Naive thymus-derived CD8-positive, alpha-beta T cell (primary cell): ENCODE measurements around the gene RAP1GAP2. TPM values are rescaled to one million over a fixed set of nuclear protein-coding genes. Genes with fewer than 3 reads are reported as not detected.
A peak's percentile ranks its signal among the peaks of the same experiment; 100 is the strongest.
"Not testable (repeated sequence)": the region's sequence is repeated elsewhere in the genome, so short reads cannot be mapped to it uniquely, and the experiment has no call there.

Experiments
- ATAC-seq, 2 donors: fragments of 150-1000 bp; cut with Tn5 transposase in 1 of 2; sonication (Bioruptor Pico), chemical (Tn5 transposase) in 1 of 2; 1 replicate in 1 of 2; 2 replicates in 1 of 2; pipeline ENCODE4 v1.10.0; 2021; ENCODE audit warnings: mild to moderate bottlenecking in 2 of 2, moderate library complexity in 2 of 2
- POLR2A ChIA-PET: fragments of 350-600 bp; sonication (Branson Sonifier 250); formaldehyde crosslinking; loops from one replicate; lab custom pipeline; 2021; ENCODE audit warnings: antibody characterized with exemption; lab: Charles Lee
- DNase-seq, 10 donors: peaks; one replicate each; pipeline versions ENCODE4 v3.0.0 to v3.0.0-alpha.2; 2020 to 2022
- H3K27ac Mint-ChIP-seq, 10 donors: one replicate each; pipeline ENCODE4 v1.8.0; 2020 to 2022; ENCODE audit warnings: mild to moderate bottlenecking in 10 of 10, mixed read lengths in 10 of 10, moderate library complexity in 4 of 10, inconsistent platforms in 1 of 10
- H3K27me3 Mint-ChIP-seq, 5 donors: one replicate each; pipeline ENCODE4 v1.8.0; 2021 to 2022; ENCODE audit warnings: mixed read lengths in 5 of 5
- H3K36me3 Mint-ChIP-seq, 3 donors: one replicate each; pipeline ENCODE4 v1.8.0; 2020 to 2022; ENCODE audit warnings: mixed read lengths in 3 of 3, mild to moderate bottlenecking in 2 of 3, inconsistent platforms in 1 of 3
- H3K4me1 Mint-ChIP-seq, 4 donors: one replicate each; pipeline ENCODE4 v1.8.0; 2021 to 2022; ENCODE audit warnings: mixed read lengths in 4 of 4
- H3K4me3 Mint-ChIP-seq, 10 donors: one replicate each; pipeline ENCODE4 v1.8.0; 2020 to 2022; ENCODE audit warnings: mild to moderate bottlenecking in 10 of 10, mixed read lengths in 10 of 10, moderate library complexity in 6 of 10, inconsistent platforms in 1 of 10
- H3K9me3 Mint-ChIP-seq, 9 donors: one replicate each; pipeline ENCODE4 v1.8.0; 2020 to 2022; ENCODE audit warnings: mixed read lengths in 9 of 9, mild to moderate bottlenecking in 3 of 9, inconsistent platforms in 1 of 9, moderate library complexity in 1 of 9
- polyA plus RNA-seq, 3 donors: library from polyadenylated mRNA; unstranded; fragments of 300-500 nt; fragmentation: Illumina TruSeq; gene quantifications; one replicate each; pipeline ENCODE4 v1.2.3, GENCODE V29; 2021
- total RNA-seq, 8 experiments: library from RNA in 2 of 8; stranded (reverse) in 2 of 8; gene quantifications; one replicate each; pipeline ENCODE4 v1.2.3 and lab custom pipeline; 2021 to 2026

Gene RAP1GAP2
- total and polyA plus RNA-seq, 5 experiments from 2014 or later, result 0.44 to 1.6 (median 1.3) TPM

DNA sequence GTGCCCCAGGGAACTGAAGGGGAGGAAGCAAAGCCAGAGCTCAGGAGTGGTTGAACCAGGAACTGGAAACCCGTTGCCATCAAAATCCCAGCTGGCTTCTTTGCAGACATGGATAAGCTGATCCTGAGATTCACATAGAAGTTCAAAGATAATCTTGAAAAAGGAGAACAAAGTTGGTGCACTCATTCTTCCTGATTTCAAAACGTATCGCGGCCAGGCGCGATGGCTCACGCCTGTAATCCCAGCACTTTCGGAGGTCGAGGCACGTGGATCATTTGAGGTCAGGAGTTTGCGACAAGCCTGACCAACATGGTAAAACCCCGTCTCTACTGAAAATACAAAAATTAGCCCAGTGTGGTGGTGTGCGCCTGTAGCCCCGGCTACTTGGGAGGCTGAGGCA is 7.1 kb downstream of the RAP1GAP2 start:
- Mint-ChIP-seq H3K27me3 (no peaks in the 10 kb centered on the region), H3K9me3 (no peaks in the 10 kb centered on the region), H3K4me1 (peaks cover 10 to 49% (median 26%) of the 10 kb centered on the region in 4 donors), H3K36me3 (peaks cover 0 to 17% (median 4%) of the 10 kb centered on the region in 3 donors), H3K4me3 (no peak overlapping the region), H3K27ac (no peak overlapping the region)
- POLR2A ChIA-PET, result interaction anchor here (2.6 kb wide), 1 partner anchor 11 kb away, joined by 7 read pairs; no protein-coding TSS in a partner anchor
- DNase-seq (no peak), ATAC-seq (no peak)

DNA sequence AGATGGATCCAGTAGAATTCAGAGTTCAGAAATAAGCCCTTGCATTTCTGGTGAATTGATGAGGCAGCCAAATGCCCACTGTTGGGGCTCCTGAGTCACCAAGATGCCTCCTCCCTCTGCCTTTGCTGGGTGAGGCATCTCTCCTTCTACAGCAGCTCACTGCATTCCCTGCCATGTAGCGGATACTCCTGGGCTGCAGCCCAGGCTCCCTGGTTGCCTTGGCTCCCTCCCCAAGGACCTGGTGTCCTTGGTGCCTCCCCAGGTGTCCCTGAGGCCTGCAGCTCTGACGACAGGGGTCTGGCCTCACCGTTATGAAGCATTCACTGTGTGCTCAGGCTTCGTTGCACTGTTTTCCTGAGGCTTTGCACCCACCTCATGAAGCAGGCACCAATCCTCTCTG is 7.7 kb downstream of the RAP1GAP2 start:
- ATAC-seq, result no peak
- Mint-ChIP-seq H3K9me3 (no peaks in the 10 kb centered on the region), H3K4me3 (no peak overlapping the region), H3K4me1 (peaks cover 8 to 50% (median 22%) of the 10 kb centered on the region in 4 donors), H3K36me3 (peaks cover 0 to 17% (median 4%) of the 10 kb centered on the region in 3 donors), H3K27ac (no peak overlapping the region), H3K27me3 (no peaks in the 10 kb centered on the region)
- no peak for DNase-seq
- POLR2A ChIA-PET, result interaction anchor here (2.6 kb wide), 1 partner anchor 11 kb away, joined by 7 read pairs; no protein-coding TSS in a partner anchor

DNA sequence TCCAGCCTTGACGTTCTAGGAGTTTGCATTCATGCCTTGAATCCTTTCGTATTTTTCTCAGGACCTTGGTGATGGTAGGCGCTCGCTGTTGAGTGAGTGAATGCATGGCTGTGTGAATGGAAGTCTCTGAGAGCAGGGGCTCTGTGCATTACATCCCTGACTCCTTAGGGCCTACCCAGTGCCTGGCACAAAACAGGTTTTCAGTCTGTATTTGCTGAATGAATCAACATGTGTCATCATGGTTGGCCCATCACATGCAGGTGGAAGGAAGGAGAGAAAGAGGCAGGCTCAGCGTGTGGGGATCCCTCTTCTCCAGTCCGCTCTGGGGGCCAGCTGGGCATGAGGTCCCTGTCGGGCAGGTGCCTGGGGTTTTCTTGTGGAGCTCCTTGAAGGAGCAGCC is 8.7 kb downstream of the RAP1GAP2 start:
- Mint-ChIP-seq H3K27ac (no peak overlapping the region), H3K4me3 (no peak overlapping the region), H3K27me3 (no peaks in the 10 kb centered on the region), H3K36me3 (peaks cover 0 to 17% (median 4%) of the 10 kb centered on the region in 3 donors), H3K9me3 (no peaks in the 10 kb centered on the region), H3K4me1 (peaks cover 7 to 42% (median 17%) of the 10 kb centered on the region in 4 donors)
- ATAC-seq (no peak), DNase-seq (no peak)
- POLR2A ChIA-PET, result interaction anchor here (1.3 to 2.6 kb wide), 2 partner anchors 10 to 15 kb away, joined by 3 to 7 read pairs; no protein-coding TSS in a partner anchor

DNA sequence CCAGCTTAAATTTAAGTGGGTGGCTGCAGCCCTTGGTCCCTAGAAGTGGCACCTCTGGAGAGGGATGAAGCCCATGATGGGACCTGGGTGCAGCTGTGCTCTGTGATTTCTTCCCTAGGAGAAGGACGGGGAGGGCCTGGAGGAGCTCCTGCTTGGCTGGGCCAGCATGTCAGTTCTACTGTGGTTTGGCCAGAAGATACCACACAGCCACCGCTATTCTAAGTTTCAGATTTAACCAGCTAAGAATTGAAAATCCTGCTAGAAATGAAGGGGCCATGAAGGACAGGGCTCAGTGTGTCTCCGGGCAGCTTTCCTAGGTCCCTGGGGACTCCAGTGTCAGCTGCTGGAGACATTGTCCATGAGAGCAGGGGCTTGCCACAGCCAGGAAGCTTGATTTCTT is 9.7 kb downstream of the RAP1GAP2 start:
- Mint-ChIP-seq H3K4me3 (peak overlapping the region in 1 of 10 donors; percentile 14), H3K4me1 (peaks cover 7 to 39% (median 19%) of the 10 kb centered on the region in 4 donors), H3K36me3 (peaks cover 0 to 12% (median 4%) of the 10 kb centered on the region in 3 donors), H3K9me3 (no peaks in the 10 kb centered on the region), H3K27me3 (no peaks in the 10 kb centered on the region), H3K27ac (no peak overlapping the region)
- no peak for ATAC-seq
- DNase-seq, result no peak
- POLR2A ChIA-PET, result interaction anchor here (0.5 to 1.3 kb wide), 3 partner anchors 8 to 16 kb away, joined by 3 read pairs; no protein-coding TSS in a partner anchor

DNA sequence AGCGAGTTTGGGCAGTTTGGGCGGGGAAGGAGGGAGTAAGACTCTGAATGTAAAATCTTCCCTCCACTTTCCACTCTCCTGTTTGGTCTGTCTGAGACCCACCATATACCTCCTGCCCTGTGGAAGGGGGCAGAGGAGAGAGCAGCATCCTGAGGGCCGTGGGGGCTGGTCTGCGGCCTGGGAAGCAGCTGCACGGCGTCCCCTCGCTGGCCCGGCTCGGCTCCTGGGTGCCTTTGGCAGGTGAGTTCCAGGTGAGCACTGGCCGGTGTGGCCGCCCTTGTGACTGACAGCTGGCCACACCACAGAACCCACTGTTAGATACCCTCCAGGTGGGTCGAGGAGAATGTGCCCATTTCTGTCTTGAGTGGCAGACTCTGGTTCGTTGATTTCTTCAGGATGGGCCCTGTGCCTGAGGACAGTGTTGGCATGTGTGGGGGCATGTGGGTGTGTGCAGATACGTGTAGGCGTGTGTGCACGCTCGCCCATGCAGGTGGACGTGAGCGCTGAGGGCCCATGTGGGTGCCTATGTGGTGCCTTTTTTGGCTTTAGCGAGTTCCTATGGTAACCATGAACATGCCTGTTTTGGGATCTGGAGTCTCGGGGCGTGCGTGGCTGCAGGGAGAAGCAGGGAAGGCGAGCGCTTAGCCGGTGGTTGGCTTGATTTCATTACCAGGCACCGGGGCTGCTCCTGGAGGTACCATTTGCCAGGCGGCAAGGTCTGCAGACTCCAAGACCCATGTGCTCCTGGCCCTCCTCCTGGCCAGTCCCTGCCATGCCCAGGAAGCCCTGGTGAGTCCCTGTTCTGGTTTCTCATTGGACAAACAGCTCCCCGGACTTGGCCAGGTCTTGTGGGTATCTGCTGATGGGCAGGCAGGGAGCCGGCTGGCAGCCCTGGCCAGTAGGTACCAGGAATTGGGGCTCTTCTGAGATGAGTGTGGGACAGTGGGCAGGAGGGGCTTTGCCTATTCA is 12.4 kb downstream of the RAP1GAP2 start:
- Mint-ChIP-seq H3K9me3 (no peaks in the 10 kb centered on the region), H3K36me3 (peaks cover 0 to 2% (median under 1%) of the 10 kb centered on the region in 3 donors), H3K27ac (peak overlapping the region in 1 of 10 donors; percentile 68), H3K4me3 (no peak overlapping the region), H3K4me1 (peaks cover 9 to 46% (median 19%) of the 10 kb centered on the region in 4 donors), H3K27me3 (no peaks in the 10 kb centered on the region)
- POLR2A ChIA-PET, result interaction anchor here (1.4 kb wide), 2 partner anchors 11 to 23 kb away, joined by 3 to 6 read pairs; no protein-coding TSS in a partner anchor
- DNase-seq, result no peak
- ATAC-seq, result no peak

DNA sequence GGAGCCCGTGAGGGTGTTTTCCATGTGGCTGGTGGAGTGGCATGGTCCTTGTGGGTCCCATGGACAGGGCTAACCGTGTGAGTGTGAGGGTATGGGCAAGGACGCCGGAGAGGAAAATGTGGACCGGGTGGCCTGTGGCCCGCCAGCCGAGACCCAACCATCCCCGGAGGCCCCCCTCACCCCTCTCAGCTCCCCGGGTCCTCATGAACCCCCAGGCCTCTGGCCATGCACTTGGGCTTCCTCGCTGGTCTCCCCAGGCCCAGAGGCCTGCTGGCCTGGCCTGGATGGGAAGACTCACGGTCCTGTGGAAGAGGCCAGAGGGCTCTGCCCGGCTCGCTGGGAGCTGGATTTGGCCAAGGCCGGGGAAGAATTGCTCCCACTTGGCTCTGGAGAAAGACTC is 13.1 kb downstream of the RAP1GAP2 start:
- ATAC-seq, result no peak
- POLR2A ChIA-PET, result no interaction called here
- Mint-ChIP-seq H3K9me3 (no peaks in the 10 kb centered on the region), H3K27me3 (no peaks in the 10 kb centered on the region), H3K4me1 (peaks cover 12 to 50% (median 25%) of the 10 kb centered on the region in 4 donors), H3K27ac (no peak overlapping the region), H3K36me3 (peaks cover 0 to 2% (median 0%) of the 10 kb centered on the region in 3 donors), H3K4me3 (no peak overlapping the region)
- DNase-seq, result no peak

DNA sequence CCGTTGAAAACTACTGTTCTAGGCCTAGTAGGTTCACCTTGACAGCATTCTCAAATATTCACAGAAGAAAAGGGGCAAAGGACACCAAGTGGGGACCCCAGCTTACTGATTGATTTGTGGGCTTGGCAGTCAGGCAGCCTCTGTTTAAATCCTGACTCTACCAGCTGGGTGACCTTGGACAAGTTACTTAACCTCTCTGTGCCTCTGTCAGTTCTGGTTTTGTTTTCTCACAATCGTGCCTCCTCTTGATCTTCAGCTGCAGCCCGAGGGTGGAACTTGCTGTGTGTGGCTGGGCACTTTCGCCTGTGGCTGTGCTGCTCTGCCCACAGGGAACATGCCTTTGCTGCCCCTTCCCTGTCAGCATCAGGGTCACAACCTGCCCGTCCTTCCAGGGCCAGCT is 17.8 kb downstream of the RAP1GAP2 start:
- Mint-ChIP-seq H3K4me1 (peaks cover 8 to 52% (median 28%) of the 10 kb centered on the region in 4 donors), H3K36me3 (no peaks in the 10 kb centered on the region), H3K27ac (peak overlapping the region in 9 of 10 donors; percentile 37 to 96 (median 93)), H3K4me3 (peak overlapping the region; percentile 23 to 86 (median 74)), H3K9me3 (no peaks in the 10 kb centered on the region), H3K27me3 (no peaks in the 10 kb centered on the region)
- ATAC-seq, result peak in 1 of 2 donors; percentile 9
- POLR2A ChIA-PET, result interaction anchor here (0.6 to 1.8 kb wide), 14 partner anchors 10 to 1330 kb away, joined by 3 to 40 read pairs (median 4); partner anchors contain the start of genes CTNS and RAP1GAP2
- DNase-seq, result peak in 2 of 10 donors; percentile 10 to 25

DNA sequence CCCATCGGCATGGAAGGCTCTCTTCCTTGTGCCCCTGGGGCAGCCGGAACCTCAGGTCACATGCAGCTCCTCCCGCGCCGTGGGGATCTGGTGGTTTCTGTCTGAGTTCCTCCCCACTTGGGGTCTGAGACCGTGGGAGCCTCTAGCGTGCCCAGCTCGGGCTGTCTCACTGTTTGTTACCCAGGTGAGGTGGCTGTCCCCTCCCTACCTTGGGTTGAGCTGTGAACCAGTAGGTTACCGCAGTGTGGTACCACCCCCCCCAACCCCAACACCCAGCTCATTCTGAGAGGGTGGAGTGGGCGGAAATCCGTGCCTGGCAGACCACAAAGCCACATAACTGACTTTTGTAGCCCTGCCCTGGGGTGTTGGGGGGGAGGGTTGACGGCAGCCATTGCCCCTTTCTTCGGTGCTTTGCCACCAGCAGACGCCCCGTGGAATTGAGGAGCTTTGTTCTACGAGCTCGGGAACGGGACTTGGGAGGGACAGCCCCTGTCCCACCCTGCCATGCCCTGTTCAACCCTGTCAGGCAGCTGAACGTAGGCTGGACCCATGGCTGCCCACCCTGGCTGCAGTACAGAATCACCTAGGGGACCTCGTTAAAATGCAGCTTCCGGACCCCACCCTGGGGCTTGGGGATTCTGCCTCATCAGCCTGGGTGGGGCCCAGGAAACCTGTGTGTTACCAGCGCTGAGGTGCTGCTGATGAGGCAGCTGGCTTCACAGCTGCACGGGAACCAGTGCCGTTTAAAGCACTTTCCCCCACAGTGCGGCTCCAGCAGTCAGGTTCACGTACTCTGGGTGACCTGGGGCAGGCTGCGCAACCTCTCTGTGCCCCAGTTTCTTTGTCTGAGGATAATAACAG is 18.5 kb downstream of the RAP1GAP2 start:
- peak overlapping the region; percentile 4 to 96 (median 92) for H3K27ac Mint-ChIP-seq
- peaks cover 8 to 55% (median 28%) of the 10 kb centered on the region in 4 donors for H3K4me1 Mint-ChIP-seq
- H3K36me3 Mint-ChIP-seq, result no peaks in the 10 kb centered on the region
- H3K4me3 Mint-ChIP-seq, result peak overlapping the region; percentile 56 to 86 (median 74)
- H3K9me3 Mint-ChIP-seq, result no peaks in the 10 kb centered on the region
- DNase-seq, result peak; percentile 73 to 100 (median 96)
- no peaks in the 10 kb centered on the region for H3K27me3 Mint-ChIP-seq
- peak; percentile 84 to 88 for ATAC-seq
- POLR2A ChIA-PET, result interaction anchor here (0.5 to 1.8 kb wide), 15 partner anchors 10 to 1329 kb away, joined by 3 to 40 read pairs (median 4); partner anchors contain the start of genes CTNS and RAP1GAP2

DNA sequence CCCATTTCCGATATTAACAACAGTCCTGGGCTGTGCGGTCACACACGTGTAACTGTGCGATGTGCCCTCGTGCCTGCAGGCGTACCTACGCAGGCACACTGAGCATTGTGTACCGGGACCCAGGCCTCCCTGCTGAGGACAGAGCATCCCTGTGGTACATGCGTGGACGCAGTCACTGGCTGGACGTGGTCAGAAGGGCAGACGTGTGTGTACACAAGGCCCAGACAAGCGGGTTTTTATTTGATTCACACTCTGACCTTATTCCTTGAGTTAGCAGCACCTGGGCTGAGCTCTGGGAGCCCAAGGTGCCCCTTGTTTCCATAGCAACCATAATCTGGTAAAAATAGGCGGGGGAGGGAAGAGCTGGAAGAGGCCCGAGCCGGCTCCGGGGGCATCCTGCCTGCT is 19.5 kb downstream of the RAP1GAP2 start:
- ATAC-seq, result no peak
- Mint-ChIP-seq H3K36me3 (no peaks in the 10 kb centered on the region), H3K4me3 (peak overlapping the region in 7 of 10 donors; percentile 22 to 64 (median 36)), H3K27ac (peak overlapping the region in 6 of 10 donors; percentile 13 to 73 (median 44)), H3K9me3 (no peaks in the 10 kb centered on the region), H3K27me3 (no peaks in the 10 kb centered on the region), H3K4me1 (peaks cover 8 to 60% (median 29%) of the 10 kb centered on the region in 4 donors)
- no peak for DNase-seq
- POLR2A ChIA-PET, result interaction anchor here (1.7 to 1.8 kb wide), 2 partner anchors 19 to 21 kb away, joined by 10 to 40 read pairs; partner anchors contain the start of gene RAP1GAP2

DNA sequence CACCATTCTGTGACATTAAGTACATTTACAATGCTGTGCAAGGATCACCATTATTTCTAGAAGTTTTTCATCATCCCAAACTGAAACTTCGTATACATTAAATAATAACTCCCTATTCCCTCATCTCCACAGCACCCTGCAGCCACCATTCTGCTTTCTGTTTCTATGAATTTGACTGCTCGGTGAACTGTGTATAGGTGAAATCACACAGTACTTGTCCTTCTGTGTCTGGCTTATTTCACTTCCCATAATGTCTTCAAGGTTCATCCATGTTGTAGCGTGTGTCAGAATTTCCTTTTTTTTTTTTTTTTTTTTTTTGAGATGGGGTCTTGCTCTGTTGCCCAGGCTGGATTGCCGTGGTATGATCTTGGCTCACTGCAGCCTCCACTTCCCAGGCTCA is 20.4 kb downstream of the RAP1GAP2 start:
- Mint-ChIP-seq H3K9me3 (no peaks in the 10 kb centered on the region), H3K27ac (no peak overlapping the region), H3K36me3 (no peaks in the 10 kb centered on the region), H3K4me1 (peaks cover 6 to 59% (median 28%) of the 10 kb centered on the region in 4 donors), H3K4me3 (peak overlapping the region in 1 of 10 donors; percentile 50), H3K27me3 (no peaks in the 10 kb centered on the region)
- ATAC-seq (no peak), DNase-seq (no peak)
- POLR2A ChIA-PET, result no interaction called here

DNA sequence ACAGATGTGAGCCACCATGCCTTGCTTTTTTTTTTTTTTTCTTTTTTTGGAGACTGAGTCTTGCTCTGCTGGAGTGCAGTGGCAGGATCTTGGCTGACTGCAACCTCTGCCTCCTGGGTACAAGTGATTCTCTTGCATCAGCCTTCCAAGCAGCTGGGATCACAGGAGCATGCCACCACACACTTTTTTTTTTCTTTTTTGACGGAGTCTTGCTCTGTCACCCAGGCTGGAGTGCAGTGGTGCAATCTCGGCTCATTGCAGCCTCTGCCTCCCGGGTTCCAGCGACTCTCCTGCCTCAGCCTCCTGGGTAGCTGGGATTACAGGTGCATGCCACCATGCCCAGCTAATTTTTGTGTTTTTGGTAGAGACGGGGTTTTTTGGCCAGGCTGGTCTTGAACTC is 23.1 kb downstream of the RAP1GAP2 start:
- not testable (repeated sequence) for H3K4me3 Mint-ChIP-seq, H3K9me3 Mint-ChIP-seq, H3K36me3 Mint-ChIP-seq, ATAC-seq, H3K27me3 Mint-ChIP-seq, H3K27ac Mint-ChIP-seq, DNase-seq
- H3K4me1 Mint-ChIP-seq, result peaks cover 4 to 51% (median 20%) of the 10 kb centered on the region in 4 donors
- POLR2A ChIA-PET, result interaction anchor here (0.7 kb wide), 1 partner anchor 13 kb away, joined by 3 read pairs; no protein-coding TSS in a partner anchor
